Liver (tissue), 9 donors: ENCODE results near the gene CDC5L. TPM values are rescaled to one million over a fixed set of nuclear protein-coding genes. Genes with fewer than 3 reads are reported as not detected.

Source experiments
- DNase-seq: peaks from one replicate; pipeline ENCODE4 v3.0.0-alpha.2; 2017; ENCODE audit warnings: low spot score
- H3K27ac ChIP-seq, 2 donors: one replicate each; pipeline ENCODE4 v1.7.0; 2013; ENCODE audit warnings: inconsistent platforms in 2 of 2, low read length in 2 of 2, control low read depth in 1 of 2, low read depth in 1 of 2, mild to moderate bottlenecking in 1 of 2
- H3K27me3 ChIP-seq, 4 donors: one replicate each; pipeline versions ENCODE4 v1.6.1 to v1.7.0; 2013; ENCODE audit warnings: low read length in 3 of 4, inconsistent platforms in 1 of 4, mild to moderate bottlenecking in 1 of 4, moderate library complexity in 1 of 4; ENCODE audit not compliant: control insufficient read depth in 4 of 4, insufficient read depth in 4 of 4
- H3K36me3 ChIP-seq, 4 donors: one replicate each; pipeline versions ENCODE4 v1.6.1 to v1.7.0; 2013; ENCODE audit warnings: low read length in 3 of 4, mild to moderate bottlenecking in 3 of 4, low read depth in 1 of 4, moderate library complexity in 1 of 4; ENCODE audit not compliant: control insufficient read depth in 4 of 4, insufficient read depth in 3 of 4
- H3K4me1 ChIP-seq, 4 donors: one replicate each; pipeline versions ENCODE4 v1.6.1 to v1.7.0; 2013; ENCODE audit warnings: low read length in 3 of 4, mild to moderate bottlenecking in 3 of 4, moderate library complexity in 1 of 4; ENCODE audit not compliant: control insufficient read depth in 4 of 4, insufficient read depth in 4 of 4
- H3K4me3 ChIP-seq, 3 donors: one replicate each; pipeline versions ENCODE4 v1.6.1 to v1.7.0; 2013; ENCODE audit warnings: low read length in 3 of 3, control low read depth in 1 of 3, low read depth in 1 of 3, mild to moderate bottlenecking in 1 of 3
- H3K9ac ChIP-seq, 2 donors: one replicate each; pipeline ENCODE4 v1.7.0; 2013; ENCODE audit warnings: low read length in 2 of 2, mild to moderate bottlenecking in 2 of 2, moderate library complexity in 2 of 2, control low read depth in 1 of 2, low read depth in 1 of 2
- H3K9me3 ChIP-seq, 4 donors: one replicate each; pipeline versions ENCODE4 v1.6.1 to v1.7.0; 2013; ENCODE audit warnings: low read length in 3 of 4; ENCODE audit not compliant: control insufficient read depth in 4 of 4
- EGR1 ChIP-seq, 2 donors: IDR thresholded peaks; 2 replicates each; pipeline ENCODE4 v1.6.1; 2016 to 2018; ENCODE audit warnings: antibody characterized with exemption in 2 of 2, low read depth in 2 of 2
- FOXA1 ChIP-seq: IDR thresholded peaks from 2 replicates; pipeline ENCODE4 v1.6.1; 2016; ENCODE audit warnings: antibody characterized with exemption
- FOXA2 ChIP-seq: IDR thresholded peaks from 2 replicates; pipeline ENCODE4 v1.6.1; 2016; ENCODE audit warnings: antibody characterized with exemption
- GABPA ChIP-seq, 2 donors: IDR thresholded peaks in 1 of 2; conservative IDR thresholded peaks in 1 of 2; 2 replicates each; pipeline ENCODE4 v1.6.1; 2016; ENCODE audit warnings: antibody characterized with exemption in 2 of 2, mild to moderate bottlenecking in 1 of 2, moderate library complexity in 1 of 2
- HNF4A ChIP-seq, 2 donors: conservative IDR thresholded peaks; 2 replicates each; pipeline ENCODE4 v1.6.1; 2016; ENCODE audit warnings: antibody characterized with exemption in 2 of 2, mild to moderate bottlenecking in 2 of 2
- HNF4G ChIP-seq: IDR thresholded peaks from 2 replicates; pipeline ENCODE4 v1.6.1; 2016; ENCODE audit warnings: antibody characterized with exemption
- JUND ChIP-seq, 2 donors: IDR thresholded peaks; 2 replicates each; pipeline ENCODE4 v1.6.1; 2016; ENCODE audit warnings: antibody characterized with exemption in 2 of 2
- NR2F2 ChIP-seq: IDR thresholded peaks from 2 replicates; pipeline ENCODE4 v1.6.1; 2016; ENCODE audit warnings: antibody characterized with exemption
- RAD21 ChIP-seq, 2 donors: IDR thresholded peaks; 2 replicates each; pipeline ENCODE4 v1.6.1; 2016; ENCODE audit warnings: antibody characterized with exemption in 2 of 2, mild to moderate bottlenecking in 2 of 2
- RXRA ChIP-seq, 2 donors: IDR thresholded peaks; 2 replicates each; pipeline ENCODE4 v1.6.1; 2017 to 2018; ENCODE audit warnings: antibody characterized with exemption in 2 of 2, mild to moderate bottlenecking in 1 of 2
- SP1 ChIP-seq: IDR thresholded peaks from 2 replicates; pipeline ENCODE4 v1.6.1; 2018; ENCODE audit warnings: antibody characterized with exemption, mild to moderate bottlenecking
- TAF1 ChIP-seq: conservative IDR thresholded peaks from 2 replicates; pipeline ENCODE4 v1.6.1; 2016; ENCODE audit warnings: antibody characterized with exemption, mild to moderate bottlenecking
- YY1 ChIP-seq: IDR thresholded peaks from 2 replicates; pipeline ENCODE4 v1.6.1; 2016; ENCODE audit warnings: antibody characterized with exemption, mild to moderate bottlenecking
- WGBS: extraction: QIAGEN DNeasy Blood & Tissue Kit; methylation state at CpG from one replicate; pipeline ENCODE4 v1.1.7; 2013; 5-methylcytosine and 5-hydroxymethylcytosine counted together
- polyA plus RNA-seq, 2 donors: library from polyadenylated mRNA; stranded (reverse) in 1 of 2; unstranded in 1 of 2; fragments of 200-250 nt in 1 of 2; fragments of >200 nt in 1 of 2; fragmentation: Nextera tagmentation in 1 of 2; extraction: Ambion mirVana in 1 of 2; gene quantifications; one replicate each; pipeline versions ENCODE4 v1.2.1 to v1.2.3, GENCODE V29; 2013 to 2015
- total RNA-seq, 2 donors: library from RNA; depleted of rRNA; stranded (reverse); fragments of >200 nt; gene quantifications; one replicate each; pipeline ENCODE4 v1.2.3, GENCODE V29; 2014
- TF ChIP-seq, protein P1 (sequence below): IDR thresholded peaks from 2 replicates; pipeline ENCODE4 v1.6.1; 2016; ENCODE audit warnings: antibody characterized with exemption
- TF ChIP-seq, protein P2 (sequence below): IDR thresholded peaks from 2 replicates; pipeline ENCODE4 v1.6.1; 2016; ENCODE audit warnings: antibody characterized with exemption, mild to moderate bottlenecking
- TF ChIP-seq, protein P3 (sequence below): IDR thresholded peaks from 2 replicates; pipeline ENCODE4 v1.6.1; 2016; ENCODE audit warnings: antibody characterized with exemption
- TF ChIP-seq, protein P4 (sequence below): IDR thresholded peaks from 2 replicates; pipeline ENCODE4 v1.6.1; 2016; ENCODE audit warnings: antibody characterized with exemption
- TF ChIP-seq, protein P5 (sequence below): fragments of 150-350 bp; IDR thresholded peaks from 2 replicates; pipeline ENCODE4 v1.5.1; 2017; ENCODE audit warnings: improper control_type of control experiment, low read depth, low read length; ENCODE audit not compliant: missing input control
- donor health status: healthy.
- donor health status: healthy.
- donor health status: healthy.
- donor health status: healthy.
- donor health status: healthy.

The CDC5L gene
- total and polyA plus RNA-seq, 4 donors, result 5.4 to 12.3 (median 11.0) TPM

DNA sequence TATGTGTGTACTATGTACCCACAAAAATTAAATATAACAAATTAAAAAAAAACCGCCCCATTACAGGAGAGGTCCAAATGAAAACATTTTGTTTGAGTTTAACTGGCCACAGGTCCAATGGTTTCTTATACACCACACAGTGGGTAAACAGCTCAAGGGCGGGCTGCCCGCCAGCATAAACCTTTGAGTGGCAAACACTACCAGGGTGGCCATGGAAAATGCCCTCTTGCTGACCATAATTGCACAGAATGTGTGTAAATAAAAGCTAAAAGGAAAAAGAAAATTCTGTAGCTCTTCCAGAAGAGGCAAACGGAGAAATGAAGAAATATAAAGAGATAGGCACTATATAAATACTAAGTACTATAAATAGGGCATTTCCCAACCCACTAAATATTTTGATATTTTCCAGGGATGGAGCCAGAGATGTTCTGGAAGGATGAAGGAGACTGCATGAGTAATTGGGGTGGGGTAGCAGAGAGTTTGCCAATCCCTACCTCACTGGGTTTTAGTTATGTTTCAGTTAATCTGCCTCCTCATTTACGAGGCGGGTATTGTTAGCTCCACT lies 1.1 kb upstream of the CDC5L start:
- Histone ChIP-seq H3K36me3 (peaks cover 0 to 5% (median 2%) of the 10 kb centered on the region in 4 donors), H3K27ac (peak overlapping the region; percentile 100), H3K4me3 (peak overlapping the region; percentile 61 to 95 (median 94)), H3K9ac (peak overlapping the region in 1 of 2 donors; percentile 99), H3K27me3 (no peaks in the 10 kb centered on the region), H3K9me3 (no peaks in the 10 kb centered on the region), H3K4me1 (peaks cover under 1 to 55% (median 39%) of the 10 kb centered on the region in 4 donors)
- DNase-seq, result no peak
- WGBS, result 26% methylated on average over 6 of the region's 6 CpGs
- TF ChIP-seq FOXA2, result peak; percentile 83
- TF ChIP-seq, protein P1, sequence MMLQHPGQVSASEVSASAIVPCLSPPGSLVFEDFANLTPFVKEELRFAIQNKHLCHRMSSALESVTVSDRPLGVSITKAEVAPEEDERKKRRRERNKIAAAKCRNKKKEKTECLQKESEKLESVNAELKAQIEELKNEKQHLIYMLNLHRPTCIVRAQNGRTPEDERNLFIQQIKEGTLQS, result no peak
- no peak for TF ChIP-seq GABPA (IDR thresholded peaks at IDR 0.05 in 1 of 2, conservative IDR thresholded peaks at IDR 0.05 in 1 of 2)
- no peak for TF ChIP-seq TAF1
- TF ChIP-seq, protein P2, sequence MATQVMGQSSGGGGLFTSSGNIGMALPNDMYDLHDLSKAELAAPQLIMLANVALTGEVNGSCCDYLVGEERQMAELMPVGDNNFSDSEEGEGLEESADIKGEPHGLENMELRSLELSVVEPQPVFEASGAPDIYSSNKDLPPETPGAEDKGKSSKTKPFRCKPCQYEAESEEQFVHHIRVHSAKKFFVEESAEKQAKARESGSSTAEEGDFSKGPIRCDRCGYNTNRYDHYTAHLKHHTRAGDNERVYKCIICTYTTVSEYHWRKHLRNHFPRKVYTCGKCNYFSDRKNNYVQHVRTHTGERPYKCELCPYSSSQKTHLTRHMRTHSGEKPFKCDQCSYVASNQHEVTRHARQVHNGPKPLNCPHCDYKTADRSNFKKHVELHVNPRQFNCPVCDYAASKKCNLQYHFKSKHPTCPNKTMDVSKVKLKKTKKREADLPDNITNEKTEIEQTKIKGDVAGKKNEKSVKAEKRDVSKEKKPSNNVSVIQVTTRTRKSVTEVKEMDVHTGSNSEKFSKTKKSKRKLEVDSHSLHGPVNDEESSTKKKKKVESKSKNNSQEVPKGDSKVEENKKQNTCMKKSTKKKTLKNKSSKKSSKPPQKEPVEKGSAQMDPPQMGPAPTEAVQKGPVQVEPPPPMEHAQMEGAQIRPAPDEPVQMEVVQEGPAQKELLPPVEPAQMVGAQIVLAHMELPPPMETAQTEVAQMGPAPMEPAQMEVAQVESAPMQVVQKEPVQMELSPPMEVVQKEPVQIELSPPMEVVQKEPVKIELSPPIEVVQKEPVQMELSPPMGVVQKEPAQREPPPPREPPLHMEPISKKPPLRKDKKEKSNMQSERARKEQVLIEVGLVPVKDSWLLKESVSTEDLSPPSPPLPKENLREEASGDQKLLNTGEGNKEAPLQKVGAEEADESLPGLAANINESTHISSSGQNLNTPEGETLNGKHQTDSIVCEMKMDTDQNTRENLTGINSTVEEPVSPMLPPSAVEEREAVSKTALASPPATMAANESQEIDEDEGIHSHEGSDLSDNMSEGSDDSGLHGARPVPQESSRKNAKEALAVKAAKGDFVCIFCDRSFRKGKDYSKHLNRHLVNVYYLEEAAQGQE, result peak; percentile 52
- peak in 1 of 2 donors; percentile 40 for TF ChIP-seq RAD21 (IDR thresholded peaks at IDR 0.05)
- TF ChIP-seq NR2F2, result no peak
- no peak for TF ChIP-seq EGR1 (IDR thresholded peaks at IDR 0.05; ENCODE audit: low read depth in 2 of 2)
- TF ChIP-seq JUND (IDR thresholded peaks at IDR 0.05), result no peak
- TF ChIP-seq FOXA1, result no peak
- TF ChIP-seq, protein P3, sequence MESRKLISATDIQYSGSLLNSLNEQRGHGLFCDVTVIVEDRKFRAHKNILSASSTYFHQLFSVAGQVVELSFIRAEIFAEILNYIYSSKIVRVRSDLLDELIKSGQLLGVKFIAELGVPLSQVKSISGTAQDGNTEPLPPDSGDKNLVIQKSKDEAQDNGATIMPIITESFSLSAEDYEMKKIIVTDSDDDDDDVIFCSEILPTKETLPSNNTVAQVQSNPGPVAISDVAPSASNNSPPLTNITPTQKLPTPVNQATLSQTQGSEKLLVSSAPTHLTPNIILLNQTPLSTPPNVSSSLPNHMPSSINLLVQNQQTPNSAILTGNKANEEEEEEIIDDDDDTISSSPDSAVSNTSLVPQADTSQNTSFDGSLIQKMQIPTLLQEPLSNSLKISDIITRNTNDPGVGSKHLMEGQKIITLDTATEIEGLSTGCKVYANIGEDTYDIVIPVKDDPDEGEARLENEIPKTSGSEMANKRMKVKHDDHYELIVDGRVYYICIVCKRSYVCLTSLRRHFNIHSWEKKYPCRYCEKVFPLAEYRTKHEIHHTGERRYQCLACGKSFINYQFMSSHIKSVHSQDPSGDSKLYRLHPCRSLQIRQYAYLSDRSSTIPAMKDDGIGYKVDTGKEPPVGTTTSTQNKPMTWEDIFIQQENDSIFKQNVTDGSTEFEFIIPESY, result peak; percentile 70
- TF ChIP-seq RXRA (IDR thresholded peaks at IDR 0.05), result peak; percentile 15 to 57
- TF ChIP-seq HNF4A (conservative IDR thresholded peaks at IDR 0.05), result peak; percentile 68 to 75
- TF ChIP-seq YY1, result peak; percentile 96
- TF ChIP-seq, protein P4, sequence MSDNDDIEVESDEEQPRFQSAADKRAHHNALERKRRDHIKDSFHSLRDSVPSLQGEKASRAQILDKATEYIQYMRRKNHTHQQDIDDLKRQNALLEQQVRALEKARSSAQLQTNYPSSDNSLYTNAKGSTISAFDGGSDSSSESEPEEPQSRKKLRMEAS, result no peak
- TF ChIP-seq, protein P5, sequence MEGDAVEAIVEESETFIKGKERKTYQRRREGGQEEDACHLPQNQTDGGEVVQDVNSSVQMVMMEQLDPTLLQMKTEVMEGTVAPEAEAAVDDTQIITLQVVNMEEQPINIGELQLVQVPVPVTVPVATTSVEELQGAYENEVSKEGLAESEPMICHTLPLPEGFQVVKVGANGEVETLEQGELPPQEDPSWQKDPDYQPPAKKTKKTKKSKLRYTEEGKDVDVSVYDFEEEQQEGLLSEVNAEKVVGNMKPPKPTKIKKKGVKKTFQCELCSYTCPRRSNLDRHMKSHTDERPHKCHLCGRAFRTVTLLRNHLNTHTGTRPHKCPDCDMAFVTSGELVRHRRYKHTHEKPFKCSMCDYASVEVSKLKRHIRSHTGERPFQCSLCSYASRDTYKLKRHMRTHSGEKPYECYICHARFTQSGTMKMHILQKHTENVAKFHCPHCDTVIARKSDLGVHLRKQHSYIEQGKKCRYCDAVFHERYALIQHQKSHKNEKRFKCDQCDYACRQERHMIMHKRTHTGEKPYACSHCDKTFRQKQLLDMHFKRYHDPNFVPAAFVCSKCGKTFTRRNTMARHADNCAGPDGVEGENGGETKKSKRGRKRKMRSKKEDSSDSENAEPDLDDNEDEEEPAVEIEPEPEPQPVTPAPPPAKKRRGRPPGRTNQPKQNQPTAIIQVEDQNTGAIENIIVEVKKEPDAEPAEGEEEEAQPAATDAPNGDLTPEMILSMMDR, result no peak
- TF ChIP-seq HNF4G, result no peak
- TF ChIP-seq SP1, result peak; percentile 73
